SU-DHL-6 (cell line): ENCODE data around the gene PDK3.

Experiments used
- H2AFZ ChIP-seq: fragments of 200-600 bp; sonication (generic); 2 replicates; pipeline ENCODE4 v1.6.1; 2014; ENCODE audit warnings: low read depth, mild to moderate bottlenecking, moderate library complexity, mixed read lengths, antibody characterized with exemption, low read length; ENCODE audit not compliant: severe bottlenecking
- H3F3A ChIP-seq: fragments of 200-600 bp; shearing (Covaris generic); 2 replicates; pipeline ENCODE4 v1.6.0; 2016; ENCODE audit warnings: antibody characterized with exemption, mild to moderate bottlenecking; ENCODE audit not compliant: insufficient read depth
- H3K27ac ChIP-seq: fragments of 200-600 bp; sonication (generic); 2 replicates; pipeline ENCODE4 v1.5.1; 2016; ENCODE audit warnings: low read depth, mild to moderate bottlenecking, low read length, moderate library complexity, mixed read lengths
- H3K27me3 ChIP-seq: fragments of 200-600 bp; sonication (generic), shearing (Covaris generic); 2 replicates; pipeline ENCODE4 v1.6.0; 2014; ENCODE audit warnings: mild to moderate bottlenecking, low read length
- H3K36me3 ChIP-seq: fragments of 200-600 bp; sonication (generic); 2 replicates; pipeline ENCODE4 v1.6.1; 2014; ENCODE audit warnings: mild to moderate bottlenecking, low read length, mixed read lengths
- H3K4me2 ChIP-seq: fragments of 300-600, 200-600 bp; shearing (Covaris generic), sonication (generic); 2 replicates; pipeline ENCODE4 v1.6.0; 2014; ENCODE audit warnings: low read length, low read depth, mild to moderate bottlenecking; ENCODE audit not compliant: poor library complexity, severe bottlenecking
- H3K4me3 ChIP-seq: fragments of 200-600 bp; sonication (generic); 2 replicates; pipeline ENCODE4 v1.5.1; 2014; ENCODE audit warnings: antibody characterized with exemption, low read length, mild to moderate bottlenecking, mixed read lengths; ENCODE audit not compliant: insufficient read depth, poor library complexity, severe bottlenecking
- H3K79me2 ChIP-seq: fragments of 200-600 bp; sonication (generic); 2 replicates; pipeline ENCODE4 v1.6.1; 2014; ENCODE audit warnings: mild to moderate bottlenecking, low read length, moderate library complexity; ENCODE audit not compliant: insufficient read depth
- H3K9ac ChIP-seq: fragments of 200-600 bp; sonication (generic); 2 replicates; pipeline ENCODE4 v1.7.0; 2014; ENCODE audit warnings: mild to moderate bottlenecking, low read length
- H3K9me2 ChIP-seq: fragments of 200-600 bp; sonication (generic); replicated peaks from 2 replicates; pipeline ENCODE4 v1.6.1; 2014; ENCODE audit warnings: low read length; ENCODE audit not compliant: insufficient read depth
- H3K9me3 ChIP-seq: fragments of 200-600 bp; sonication (generic); 2 replicates; pipeline ENCODE4 v1.6.1; 2014; ENCODE audit warnings: low read length, mixed read lengths; ENCODE audit not compliant: insufficient read depth
- H4K20me1 ChIP-seq: fragments of 200-600 bp; sonication (generic); 2 replicates; pipeline ENCODE4 v1.6.1; 2014; ENCODE audit warnings: low read depth, mild to moderate bottlenecking, antibody characterized with exemption, low read length, moderate library complexity, mixed read lengths
- CTCF ChIP-seq: fragments of 200-600 bp; sonication (generic); IDR thresholded peaks from one replicate; pipeline ENCODE4 v1.5.1; 2017; ENCODE audit warnings: antibody characterized with exemption, mild to moderate bottlenecking, low read length, moderate library complexity; ENCODE audit not compliant: insufficient read depth, poor library complexity, severe bottlenecking
- EZH2phosphoT487 ChIP-seq: fragments of 200-600 bp; sonication (generic), shearing (Covaris generic); conservative IDR thresholded peaks from 2 replicates; pipeline ENCODE4 v1.6.1; 2018; ENCODE audit warnings: mild to moderate bottlenecking, antibody characterized with exemption, low read length, moderate library complexity, mixed read lengths

Gene PDK3

GRCh38 chrX:24435060-24435459 is 30.0 kb upstream of the PDK3 start:
- no peaks in the 10 kb centered on the region for H3K79me2 ChIP-seq
- TF ChIP-seq CTCF (no peak), EZH2phosphoT487 (no peak)
- no peaks in the 10 kb centered on the region for H3K36me3 ChIP-seq
- no peaks in the 10 kb centered on the region for H3K9me3 ChIP-seq
- H2AFZ ChIP-seq = no peak overlapping the region
- no peak overlapping the region for H3K4me3 ChIP-seq
- no peaks in the 10 kb centered on the region for H3K27me3 ChIP-seq
- no peak overlapping the region for H3K9ac ChIP-seq
- H4K20me1 ChIP-seq = no peaks in the 10 kb centered on the region
- H3K4me2 ChIP-seq = no peak overlapping the region
- H3K9me2 ChIP-seq = no peaks in the 10 kb centered on the region
- no peaks in the 10 kb centered on the region for H3F3A ChIP-seq
- no peak overlapping the region for H3K27ac ChIP-seq

DNA sequence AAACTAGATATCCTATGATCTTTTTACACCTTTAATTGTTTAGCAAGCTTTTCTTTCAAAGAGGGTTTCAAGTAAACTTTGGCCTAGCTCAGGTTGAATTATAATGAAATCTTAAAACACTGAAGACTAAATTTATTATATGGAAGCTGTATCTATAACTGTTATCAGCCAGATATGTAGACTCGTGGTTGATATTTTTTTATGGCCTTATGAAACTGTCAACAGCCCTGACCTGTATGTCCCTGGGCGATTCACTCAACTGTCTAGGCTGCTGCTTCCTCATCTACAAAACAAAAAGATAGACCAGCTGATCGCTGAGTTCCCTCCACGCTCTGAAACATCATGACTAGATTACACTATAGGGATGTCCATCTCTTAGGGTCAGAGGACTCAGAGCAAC is 21.2 kb upstream of the PDK3 start:
- Histone ChIP-seq H3K9me2 (no peaks in the 10 kb centered on the region), H2AFZ (no peak overlapping the region), H3K9ac (no peak overlapping the region), H3K27me3 (no peaks in the 10 kb centered on the region), H3K4me3 (no peak overlapping the region), H3K9me3 (no peaks in the 10 kb centered on the region), H3K36me3 (no peaks in the 10 kb centered on the region), H3K27ac (no peak overlapping the region), H3K79me2 (no peaks in the 10 kb centered on the region), H3K4me2 (no peak overlapping the region), H3F3A (no peaks in the 10 kb centered on the region), H4K20me1 (no peaks in the 10 kb centered on the region)
- TF ChIP-seq CTCF (no peak), EZH2phosphoT487 (no peak)

DNA sequence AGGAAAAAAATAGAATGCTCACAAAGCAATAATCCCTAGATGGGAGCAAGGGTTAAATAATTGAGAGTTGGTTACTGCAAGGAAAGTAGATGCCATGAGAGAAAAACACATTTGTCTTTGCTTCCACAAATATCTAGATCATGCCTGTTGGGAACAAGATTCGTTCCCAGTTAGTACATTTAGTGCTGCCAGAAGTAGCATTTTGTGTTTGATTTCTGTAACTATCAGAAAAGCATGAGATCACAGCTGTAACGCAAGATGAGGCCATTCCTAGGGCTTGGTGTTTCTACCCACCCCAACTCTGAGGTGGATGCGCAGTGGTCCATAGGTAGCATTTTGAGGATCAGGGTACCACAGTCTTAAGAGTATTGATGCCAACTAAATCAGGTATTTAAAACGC is 20.4 kb upstream of the PDK3 start:
- no peak overlapping the region for H3K4me3 ChIP-seq
- no peaks in the 10 kb centered on the region for H3K27me3 ChIP-seq
- H3K36me3 ChIP-seq = no peaks in the 10 kb centered on the region
- no peak overlapping the region for H3K27ac ChIP-seq
- no peaks in the 10 kb centered on the region for H3K9me2 ChIP-seq
- H3K79me2 ChIP-seq = no peaks in the 10 kb centered on the region
- no peaks in the 10 kb centered on the region for H3F3A ChIP-seq
- no peak overlapping the region for H3K4me2 ChIP-seq
- H4K20me1 ChIP-seq = no peaks in the 10 kb centered on the region
- TF ChIP-seq EZH2phosphoT487 (no peak), CTCF (no peak)
- H3K9ac ChIP-seq = no peak overlapping the region
- no peak overlapping the region for H2AFZ ChIP-seq
- no peaks in the 10 kb centered on the region for H3K9me3 ChIP-seq
